GM19324 (cell line): ENCODE measurements around the gene ADGRG3.

Experiments used
- ATAC-seq: cut with Tn5 transposase; IDR thresholded peaks from one replicate; pipeline ENCODE4 v1.9.1; 2021; ENCODE audit warnings: mild to moderate bottlenecking, moderate library complexity; ENCODE audit not compliant: unreplicated experiment, low FRiP score

Gene ADGRG3, protein sequence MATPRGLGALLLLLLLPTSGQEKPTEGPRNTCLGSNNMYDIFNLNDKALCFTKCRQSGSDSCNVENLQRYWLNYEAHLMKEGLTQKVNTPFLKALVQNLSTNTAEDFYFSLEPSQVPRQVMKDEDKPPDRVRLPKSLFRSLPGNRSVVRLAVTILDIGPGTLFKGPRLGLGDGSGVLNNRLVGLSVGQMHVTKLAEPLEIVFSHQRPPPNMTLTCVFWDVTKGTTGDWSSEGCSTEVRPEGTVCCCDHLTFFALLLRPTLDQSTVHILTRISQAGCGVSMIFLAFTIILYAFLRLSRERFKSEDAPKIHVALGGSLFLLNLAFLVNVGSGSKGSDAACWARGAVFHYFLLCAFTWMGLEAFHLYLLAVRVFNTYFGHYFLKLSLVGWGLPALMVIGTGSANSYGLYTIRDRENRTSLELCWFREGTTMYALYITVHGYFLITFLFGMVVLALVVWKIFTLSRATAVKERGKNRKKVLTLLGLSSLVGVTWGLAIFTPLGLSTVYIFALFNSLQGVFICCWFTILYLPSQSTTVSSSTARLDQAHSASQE

GRCh38 chr16:57668263-57668571, at the start of gene ADGRG3:
Gene ADGRG3, plus strand, starts transcription at chr16:57668306. Its CDS starts 42 bp downstream, at chr16:57668348.
- no peak for ATAC-seq

GRCh38 chr16:57619133-57619605, 48.9 kb upstream of the ADGRG3 start:
- ATAC-seq: no peak

DNA sequence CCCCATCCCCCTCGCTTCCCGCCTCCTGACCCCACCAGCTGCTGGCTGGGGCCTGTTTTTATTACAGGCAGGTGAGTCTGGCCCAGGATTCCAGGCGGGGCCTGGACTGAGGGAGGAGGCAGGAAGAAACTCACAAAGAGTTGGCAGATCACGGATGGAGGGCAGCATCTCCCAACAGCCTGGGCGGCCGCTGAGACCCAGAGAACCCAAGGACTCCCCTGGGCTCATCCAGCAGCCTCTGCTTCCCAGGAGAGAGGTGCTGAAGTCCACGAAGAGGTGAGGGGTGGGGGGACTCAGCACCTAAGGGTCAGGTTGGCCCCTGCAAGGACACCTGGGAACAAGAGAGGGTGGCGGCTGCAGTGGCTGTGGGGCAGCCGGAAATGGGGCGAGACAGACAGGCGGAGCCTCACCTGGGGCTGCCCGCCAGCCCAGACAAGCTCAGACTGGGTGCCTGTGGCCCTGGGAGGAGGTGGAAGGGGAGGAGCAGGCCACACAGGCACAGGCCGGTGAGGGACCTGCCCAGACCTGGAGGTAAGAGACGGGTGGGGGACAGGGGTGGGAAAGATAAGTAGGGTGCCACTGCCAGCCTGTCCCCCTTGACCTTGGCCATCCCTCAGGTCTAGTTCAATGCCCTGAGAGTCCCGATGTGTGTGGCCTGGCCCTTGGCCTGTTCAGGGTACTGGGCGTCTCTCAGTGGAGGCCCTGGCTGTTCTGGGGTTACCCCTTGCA, 48.3 kb upstream of the ADGRG3 start:
- ATAC-seq: no peak

- no peak for ATAC-seq
These were observed 47.5 kb upstream of the ADGRG3 start for GRCh38 chr16:57620335-57621231.

DNA sequence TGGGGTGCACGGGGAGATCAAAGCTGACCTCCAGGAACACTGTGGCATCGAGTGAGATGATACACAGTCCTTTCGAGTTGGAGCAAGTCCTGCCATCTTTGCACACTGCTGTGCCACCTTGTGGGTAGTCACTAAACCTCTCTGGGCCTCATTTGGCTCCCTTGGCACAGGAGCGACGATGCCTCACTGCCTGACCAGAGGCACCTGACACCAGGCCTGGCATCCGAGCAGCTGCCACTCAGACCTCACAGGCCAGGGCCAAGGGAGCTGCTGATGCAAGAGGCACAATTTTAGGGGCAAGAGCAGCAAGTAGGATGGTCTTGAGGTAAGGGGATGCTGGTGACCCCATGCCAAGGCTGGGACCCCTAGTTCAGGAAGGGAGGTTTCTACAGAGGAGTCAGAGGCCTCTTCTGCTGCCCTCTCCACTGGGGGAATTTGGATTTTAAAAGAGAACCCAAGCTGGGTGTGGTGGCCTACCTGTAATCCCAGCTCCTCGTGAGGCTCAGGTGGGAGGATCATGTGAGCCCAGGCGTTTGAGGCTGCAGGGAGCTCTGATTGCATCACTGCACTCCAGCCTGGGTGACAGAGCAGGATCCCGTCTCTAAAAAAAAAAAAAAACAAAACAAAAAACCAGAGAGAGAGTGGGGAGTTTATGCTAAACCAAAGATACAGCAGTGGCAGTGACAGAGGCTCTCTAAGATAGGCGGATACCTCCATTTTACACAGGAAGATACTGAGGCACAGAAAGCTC, 46.4 kb upstream of the ADGRG3 start:
- ATAC-seq: no peak

- ATAC-seq: no peak
These were observed 45.5 kb upstream of the ADGRG3 start for GRCh38 chr16:57622361-57623250.

GRCh38 chr16:57623251-57624043, 44.7 kb upstream of the ADGRG3 start:
- no peak for ATAC-seq

GRCh38 chr16:57624044-57624688, 43.9 kb upstream of the ADGRG3 start:
- no peak for ATAC-seq

- ATAC-seq: no peak
These were observed 43.2 kb upstream of the ADGRG3 start for GRCh38 chr16:57624806-57625500.

GRCh38 chr16:57626420-57627170, 41.5 kb upstream of the ADGRG3 start:
- no peak for ATAC-seq

DNA sequence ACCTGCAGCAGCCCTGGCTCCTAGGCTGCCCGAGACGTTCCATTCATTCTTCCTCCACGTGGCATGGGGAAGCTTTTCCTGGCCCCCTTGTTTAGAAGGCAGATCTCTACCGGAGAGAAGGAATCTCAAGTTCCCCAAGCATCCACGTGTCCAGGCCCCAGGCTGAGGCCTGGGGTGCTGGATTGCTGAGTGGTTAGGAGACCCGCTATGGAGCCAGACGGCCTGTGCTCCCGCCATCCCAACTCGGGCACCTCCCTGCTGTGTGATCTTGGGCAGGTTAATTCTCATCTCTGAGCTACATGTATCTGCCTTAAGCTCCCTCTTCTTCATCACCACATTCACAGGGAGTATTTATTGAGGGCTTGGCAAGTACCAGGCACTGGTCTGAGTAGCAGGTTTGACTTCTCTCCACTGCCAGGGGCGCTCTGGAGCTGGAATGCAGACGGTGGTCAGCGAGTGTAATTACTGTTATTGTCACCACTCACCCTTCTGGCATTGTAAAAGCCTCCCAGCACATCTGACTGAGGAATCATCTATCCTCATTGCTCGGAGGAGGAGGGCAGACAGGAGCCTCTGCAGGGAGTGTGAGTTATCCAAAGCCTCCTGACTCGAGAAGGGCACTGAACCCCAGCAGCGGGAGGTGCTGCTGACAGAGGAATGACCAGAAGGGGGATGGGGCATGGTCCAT, 40.8 kb upstream of the ADGRG3 start:
- no peak for ATAC-seq

DNA sequence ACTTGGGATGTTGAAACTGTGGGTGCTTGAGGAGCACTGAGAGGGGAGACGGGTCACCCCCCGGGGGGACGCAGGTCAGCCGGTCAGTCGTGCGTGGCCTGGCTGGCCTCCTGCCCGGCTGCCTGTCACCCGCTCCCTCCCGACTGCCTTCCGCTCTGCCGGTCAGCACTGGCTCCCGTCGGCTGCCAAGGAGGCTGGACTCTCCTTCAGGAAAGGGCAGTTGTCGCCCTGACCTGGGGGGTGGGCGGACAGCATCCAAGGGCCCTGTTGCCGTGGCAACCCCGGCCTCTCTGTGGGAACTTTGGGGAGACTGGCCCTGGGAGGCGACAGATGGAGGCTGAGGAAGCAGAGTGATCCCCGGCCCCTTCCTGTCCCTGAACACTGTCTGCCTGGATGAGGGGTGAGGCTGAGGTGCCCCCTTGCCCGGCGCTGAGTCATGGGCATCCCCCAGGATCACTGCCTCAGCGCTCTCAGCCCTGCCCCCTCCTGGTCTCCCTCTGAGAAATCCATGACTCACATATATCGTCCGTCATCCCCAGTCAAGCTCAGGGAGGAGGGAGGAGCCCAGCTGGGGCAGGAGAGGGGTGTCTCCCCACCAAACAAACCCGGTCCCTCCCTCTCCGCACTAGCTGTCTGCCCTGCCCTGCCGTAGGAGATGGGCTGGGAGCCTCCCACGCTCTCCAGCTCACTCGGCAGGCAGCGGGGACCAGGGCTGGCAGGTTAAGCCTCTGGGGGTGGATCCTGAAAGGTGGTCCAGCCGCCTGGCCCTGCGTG, 39.9 kb upstream of the ADGRG3 start, which contains the start of gene ADGRG1:
ADGRG1 (plus strand) TSS at position 623 of the 774 bp plus-strand sequence. CDS start 21,658 bp downstream, outside the sequence.
- ATAC-seq: no peak

DNA sequence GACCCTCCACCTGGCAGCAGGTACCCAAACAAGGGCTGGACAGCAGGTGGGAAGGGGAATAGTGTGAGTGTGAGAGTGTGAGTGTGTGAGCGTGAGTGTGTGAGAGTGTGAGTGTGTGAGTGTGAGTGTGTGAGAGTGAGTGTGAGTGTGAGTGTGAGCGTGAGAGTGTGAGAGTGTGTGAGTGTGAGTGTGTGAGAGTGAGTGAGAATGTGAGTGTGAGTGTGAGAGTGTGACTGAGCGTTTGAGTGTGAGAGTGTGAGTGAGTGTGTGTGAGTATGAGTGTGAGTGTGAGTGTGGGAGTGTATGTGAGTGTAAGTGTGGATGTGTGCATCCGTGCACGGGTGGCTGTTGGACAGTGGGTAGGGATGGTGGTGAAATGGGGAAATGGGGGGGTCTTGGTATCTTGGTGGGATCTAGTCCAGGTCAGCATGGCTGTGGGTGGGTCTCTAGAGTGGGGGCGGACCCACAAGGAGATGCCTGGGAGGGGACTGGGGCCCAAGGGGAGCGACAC, 39.3 kb upstream of the ADGRG3 start:
- no peak for ATAC-seq

GRCh38 chr16:57629516-57630406, 38.3 kb upstream of the ADGRG3 start:
- ATAC-seq: no peak
